IPS DF 4.7 (cell line): ENCODE measurements around the gene RIPOR1.

Experiments
- DNase-seq: peaks from one replicate; pipeline ENCODE4 v3.0.0-alpha.2; 2013; ENCODE audit warnings: low spot score; ENCODE audit errors: extremely low read depth

RIPOR1 gene

DNA sequence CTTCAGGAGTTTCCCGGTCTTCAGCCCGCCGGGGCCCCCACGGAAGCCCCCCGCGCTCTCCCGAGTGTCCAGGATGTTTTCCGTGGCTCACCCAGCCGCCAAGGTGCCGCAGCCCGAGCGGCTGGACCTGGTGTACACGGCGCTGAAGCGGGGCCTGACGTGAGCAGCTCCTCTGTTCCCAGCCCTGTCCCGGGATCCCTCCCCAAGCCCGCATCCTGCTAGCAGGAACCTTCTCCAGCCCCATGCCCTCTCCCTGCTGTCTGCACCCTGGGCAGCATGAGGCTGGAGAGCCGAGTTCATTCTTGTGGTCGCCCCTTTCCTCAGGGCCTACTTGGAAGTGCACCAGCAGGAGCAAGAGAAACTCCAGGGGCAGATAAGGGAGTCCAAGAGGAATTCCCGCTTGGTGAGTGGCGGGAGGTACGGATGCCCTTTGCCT, 10.1 kb downstream of the RIPOR1 start:
- DNase-seq, result no peak

DNA sequence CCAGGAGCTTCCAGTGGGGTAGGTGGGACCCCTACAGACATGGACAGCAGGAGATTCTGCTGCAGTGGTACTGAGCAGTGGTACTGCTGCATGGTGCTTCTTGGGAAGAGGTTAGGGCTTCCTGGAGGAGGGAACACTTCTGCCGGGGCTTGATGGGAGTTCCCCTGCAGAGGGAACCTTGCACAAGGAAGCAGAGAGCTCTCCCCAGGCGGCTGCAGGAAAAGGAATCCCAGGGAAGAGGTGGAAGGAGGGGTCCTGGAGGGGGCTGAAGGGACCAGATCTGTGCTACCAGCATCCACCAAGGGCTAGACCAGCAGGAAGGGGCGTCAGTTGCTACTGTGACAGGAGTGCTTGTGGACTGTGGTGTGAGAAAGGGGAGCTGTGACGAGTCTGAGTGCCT, 10.6 kb downstream of the RIPOR1 start:
- no peak for DNase-seq

DNA sequence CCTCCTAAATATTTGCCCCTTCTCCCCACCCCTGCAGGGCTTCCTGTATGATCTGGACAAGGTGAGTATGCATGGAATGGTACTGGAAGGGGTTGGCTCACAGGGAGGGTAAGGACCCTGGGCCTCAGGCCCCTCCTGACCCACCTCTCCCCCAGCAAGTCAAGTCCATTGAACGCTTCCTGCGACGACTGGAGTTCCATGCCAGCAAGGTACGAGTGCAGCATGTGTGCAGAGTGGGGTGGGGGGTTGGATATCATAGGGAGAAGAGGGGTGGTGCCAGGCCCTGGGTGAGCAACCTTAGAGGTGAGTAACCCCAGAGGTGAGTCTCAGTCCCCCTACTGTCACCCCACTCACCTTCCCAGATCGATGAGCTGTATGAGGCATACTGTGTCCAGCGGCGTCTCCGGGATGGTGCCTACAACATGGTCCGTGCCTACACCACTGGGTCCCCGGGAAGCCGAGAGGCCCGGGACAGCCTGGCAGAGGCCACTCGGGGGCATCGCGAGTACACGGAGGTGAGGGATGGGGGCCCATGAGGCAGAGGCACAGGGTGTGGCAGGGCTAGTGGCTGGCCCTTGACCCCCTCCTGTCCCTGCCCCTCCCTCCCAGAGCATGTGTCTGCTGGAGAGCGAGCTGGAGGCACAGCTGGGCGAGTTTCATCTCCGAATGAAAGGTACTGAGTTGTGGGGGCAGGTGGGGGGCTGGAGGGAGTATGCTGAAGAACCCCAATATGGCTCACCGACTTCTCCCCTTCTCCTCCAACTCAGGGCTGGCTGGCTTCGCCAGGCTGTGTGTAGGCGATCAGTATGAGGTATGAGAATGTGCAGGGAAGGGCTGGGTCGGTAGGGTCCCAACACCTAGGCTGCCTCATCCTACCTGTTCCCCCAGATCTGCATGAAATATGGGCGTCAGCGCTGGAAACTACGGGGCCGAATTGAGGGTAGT, 11.3 kb downstream of the RIPOR1 start:
- no peak for DNase-seq

DNA sequence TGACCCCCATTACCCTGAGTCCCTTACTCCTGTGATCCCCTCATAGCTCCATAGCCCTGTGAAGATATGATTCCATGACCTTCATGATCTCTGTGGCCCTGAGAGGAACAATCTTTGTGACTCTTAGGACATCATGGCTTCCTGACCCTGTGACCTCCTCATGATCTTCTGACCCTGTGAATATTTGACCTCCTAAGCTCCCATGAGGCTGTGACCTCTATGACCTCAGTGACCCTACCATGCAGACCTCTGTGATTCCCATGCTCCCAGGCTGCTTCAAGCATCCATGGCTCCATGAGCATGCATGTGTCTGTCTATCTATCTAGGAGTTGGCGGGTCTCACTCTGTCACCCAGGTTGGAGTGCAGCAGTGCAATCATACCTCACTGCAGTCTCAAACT, 12.1 kb downstream of the RIPOR1 start:
- DNase-seq, result no peak

DNA sequence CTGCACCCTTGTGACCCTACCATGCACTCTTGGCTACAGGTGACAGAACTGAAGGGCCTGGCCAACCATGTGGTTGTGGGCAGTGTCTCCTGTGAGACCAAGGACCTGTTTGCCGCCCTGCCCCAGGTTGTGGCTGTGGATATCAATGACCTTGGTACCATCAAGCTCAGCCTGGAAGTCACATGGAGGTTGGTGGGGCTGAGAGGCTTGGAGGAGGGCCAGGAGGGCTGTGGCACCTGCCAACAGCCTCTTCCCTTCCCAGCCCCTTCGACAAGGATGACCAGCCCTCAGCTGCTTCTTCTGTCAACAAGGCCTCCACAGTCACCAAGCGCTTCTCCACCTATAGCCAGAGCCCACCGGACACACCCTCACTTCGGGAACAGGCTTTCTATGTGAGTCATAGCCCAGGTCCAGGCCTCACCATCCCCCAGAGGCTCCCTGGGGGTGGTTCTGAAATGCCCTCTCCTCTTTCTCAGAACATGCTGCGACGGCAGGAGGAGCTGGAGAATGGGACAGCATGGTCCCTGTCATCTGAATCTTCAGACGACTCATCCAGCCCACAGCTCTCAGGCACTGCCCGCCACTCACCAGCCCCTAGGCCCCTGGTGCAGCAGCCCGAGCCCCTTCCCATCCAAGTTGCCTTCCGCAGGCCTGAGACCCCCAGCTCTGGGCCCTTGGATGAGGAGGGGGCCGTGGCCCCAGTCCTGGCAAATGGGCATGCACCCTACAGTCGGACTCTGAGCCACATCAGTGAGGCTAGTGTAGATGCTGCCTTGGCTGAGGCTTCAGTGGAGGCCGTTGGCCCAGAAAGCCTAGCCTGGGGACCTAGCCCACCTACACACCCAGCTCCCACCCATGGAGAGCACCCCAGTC, 13.0 kb downstream of the RIPOR1 start:
- no peak for DNase-seq

DNA sequence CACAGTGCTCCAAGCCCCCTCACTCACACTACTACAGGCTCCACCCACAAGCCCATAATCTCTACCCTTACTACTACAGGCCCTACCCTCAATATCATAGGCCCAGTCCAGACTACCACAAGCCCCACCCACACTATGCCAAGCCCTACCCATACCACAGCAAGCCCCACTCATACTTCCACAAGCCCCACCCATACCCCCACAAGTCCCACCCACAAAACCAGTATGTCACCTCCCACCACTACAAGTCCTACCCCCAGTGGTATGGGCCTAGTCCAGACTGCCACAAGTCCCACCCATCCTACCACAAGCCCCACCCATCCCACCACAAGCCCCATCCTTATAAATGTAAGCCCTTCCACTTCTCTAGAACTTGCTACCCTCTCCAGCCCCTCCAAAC, 13.8 kb downstream of the RIPOR1 start:
- no peak for DNase-seq

DNA sequence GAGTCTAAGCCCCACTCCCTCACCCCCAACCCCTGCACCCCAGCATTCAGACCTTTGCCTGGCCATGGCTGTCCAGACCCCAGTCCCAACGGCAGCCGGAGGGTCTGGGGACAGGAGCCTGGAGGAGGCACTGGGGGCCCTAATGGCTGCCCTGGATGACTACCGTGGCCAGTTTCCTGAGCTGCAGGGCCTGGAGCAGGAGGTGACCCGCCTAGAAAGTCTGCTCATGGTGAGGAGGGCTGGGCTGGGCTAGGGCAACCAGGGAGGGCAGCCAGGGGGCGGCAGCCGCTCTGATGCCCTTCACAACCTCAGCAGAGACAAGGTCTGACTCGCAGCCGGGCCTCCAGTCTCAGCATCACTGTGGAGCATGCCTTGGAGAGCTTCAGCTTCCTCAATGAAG, 14.4 kb downstream of the RIPOR1 start:
- no peak for DNase-seq

DNA sequence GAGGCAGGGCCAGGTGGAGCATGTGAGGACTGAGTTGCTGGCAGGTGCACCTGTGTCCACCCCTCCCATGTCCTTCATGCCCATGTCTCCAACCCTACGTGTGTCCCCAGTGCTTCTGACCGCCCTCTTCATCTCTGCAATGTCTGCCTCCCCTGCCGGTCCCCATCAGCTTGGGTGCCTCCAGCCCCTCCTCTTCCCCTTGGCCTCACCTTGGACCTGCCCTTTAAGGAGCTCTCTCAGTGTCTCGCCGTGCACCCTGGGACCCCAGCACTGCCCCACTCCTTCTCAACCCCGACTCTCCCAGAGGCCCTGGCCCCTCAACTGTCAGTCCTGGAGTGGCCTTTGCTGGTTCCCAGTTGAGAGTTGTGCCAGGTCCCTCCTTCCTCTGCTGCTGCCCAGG, 15.0 kb downstream of the RIPOR1 start:
- no peak for DNase-seq

DNA sequence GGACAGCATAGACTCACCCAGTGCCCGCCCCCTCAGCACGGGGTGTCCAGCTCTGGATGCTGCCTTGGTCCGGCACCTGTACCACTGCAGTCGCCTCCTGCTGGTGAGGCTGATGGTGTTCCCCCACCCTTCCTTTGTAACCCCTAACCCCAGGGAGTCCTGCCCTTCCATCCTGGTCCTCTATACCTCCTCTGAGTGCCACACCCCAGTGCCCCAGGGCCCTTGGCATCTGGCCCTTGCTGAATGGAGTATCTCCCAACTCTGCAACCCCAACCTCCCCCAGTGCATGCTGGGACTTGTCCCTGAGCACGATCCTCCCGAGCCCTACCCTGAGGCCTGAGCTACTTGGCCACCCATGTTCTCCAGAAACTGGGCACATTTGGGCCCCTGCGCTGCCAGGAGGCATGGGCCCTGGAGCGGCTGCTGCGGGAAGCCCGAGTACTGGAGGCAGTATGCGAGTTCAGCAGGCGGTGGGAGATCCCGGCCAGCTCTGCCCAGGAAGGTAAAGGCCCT, 15.8 kb downstream of the RIPOR1 start:
- no peak for DNase-seq

DNA sequence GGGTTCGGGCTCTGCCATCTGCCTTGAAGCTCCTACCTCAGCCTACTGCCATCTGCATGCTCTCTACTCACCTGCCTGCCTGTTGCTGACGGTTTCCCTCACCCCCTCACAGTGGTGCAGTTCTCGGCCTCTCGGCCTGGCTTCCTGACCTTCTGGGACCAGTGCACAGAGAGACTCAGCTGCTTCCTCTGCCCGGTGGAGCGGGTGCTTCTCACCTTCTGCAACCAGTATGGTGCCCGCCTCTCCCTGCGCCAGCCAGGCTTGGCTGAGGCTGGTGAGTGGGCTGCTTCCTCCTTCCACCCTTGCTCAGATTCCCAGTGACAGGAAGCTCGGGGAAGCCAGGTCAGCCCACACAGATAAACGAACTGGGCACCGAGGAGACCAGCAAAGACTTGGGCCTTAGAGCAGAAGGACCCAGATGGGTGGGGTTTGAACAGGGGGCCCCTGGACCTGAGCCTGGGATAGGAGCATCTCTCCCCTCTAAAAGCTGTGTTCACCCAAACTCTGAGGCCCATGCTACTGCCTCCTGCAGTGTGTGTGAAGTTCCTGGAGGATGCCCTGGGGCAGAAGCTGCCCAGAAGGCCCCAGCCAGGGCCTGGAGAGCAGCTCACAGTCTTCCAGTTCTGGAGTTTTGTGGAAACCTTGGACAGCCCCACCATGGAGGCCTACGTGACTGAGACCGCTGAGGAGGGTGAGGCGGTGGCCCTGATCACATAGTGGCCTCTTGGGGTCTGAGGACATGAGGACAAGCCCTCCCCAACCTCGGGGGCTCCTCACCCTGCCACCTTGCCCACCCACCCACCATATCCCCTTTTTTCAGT, 16.4 kb downstream of the RIPOR1 start:
- DNase-seq, result no peak

DNA sequence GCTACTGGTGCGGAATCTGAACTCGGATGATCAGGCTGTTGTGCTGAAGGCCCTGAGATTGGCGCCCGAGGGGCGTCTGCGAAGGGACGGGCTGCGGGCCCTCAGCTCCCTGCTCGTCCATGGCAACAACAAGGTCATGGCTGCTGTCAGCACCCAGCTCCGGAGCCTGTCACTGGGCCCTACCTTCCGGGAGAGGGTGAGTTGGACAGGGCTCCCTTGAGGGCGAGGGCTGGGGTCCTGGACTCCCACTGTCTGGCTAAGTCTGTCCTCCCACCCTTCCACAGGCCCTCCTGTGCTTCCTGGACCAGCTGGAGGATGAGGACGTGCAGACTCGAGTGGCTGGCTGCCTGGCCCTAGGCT, 17.0 kb downstream of the RIPOR1 start:
- DNase-seq, result no peak

DNA sequence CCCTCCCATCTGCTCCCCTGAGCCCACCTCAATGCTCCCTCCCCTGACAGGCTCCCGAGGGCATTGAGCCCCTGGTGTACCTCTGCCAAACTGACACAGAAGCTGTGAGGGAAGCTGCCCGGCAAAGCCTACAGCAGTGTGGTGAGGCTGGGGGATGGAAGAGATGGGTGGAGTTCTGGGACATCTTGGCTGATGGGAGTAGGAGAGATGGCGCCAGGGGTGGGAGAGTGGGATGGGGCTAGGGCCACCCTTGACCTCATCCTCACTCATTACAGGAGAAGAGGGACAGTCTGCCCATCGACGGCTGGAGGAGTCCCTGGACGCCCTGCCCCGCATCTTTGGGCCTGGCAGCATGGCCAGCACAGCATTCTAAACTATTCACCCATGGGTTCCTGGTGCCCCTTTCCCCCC, 17.5 kb downstream of the RIPOR1 start:
- no peak for DNase-seq

DNA sequence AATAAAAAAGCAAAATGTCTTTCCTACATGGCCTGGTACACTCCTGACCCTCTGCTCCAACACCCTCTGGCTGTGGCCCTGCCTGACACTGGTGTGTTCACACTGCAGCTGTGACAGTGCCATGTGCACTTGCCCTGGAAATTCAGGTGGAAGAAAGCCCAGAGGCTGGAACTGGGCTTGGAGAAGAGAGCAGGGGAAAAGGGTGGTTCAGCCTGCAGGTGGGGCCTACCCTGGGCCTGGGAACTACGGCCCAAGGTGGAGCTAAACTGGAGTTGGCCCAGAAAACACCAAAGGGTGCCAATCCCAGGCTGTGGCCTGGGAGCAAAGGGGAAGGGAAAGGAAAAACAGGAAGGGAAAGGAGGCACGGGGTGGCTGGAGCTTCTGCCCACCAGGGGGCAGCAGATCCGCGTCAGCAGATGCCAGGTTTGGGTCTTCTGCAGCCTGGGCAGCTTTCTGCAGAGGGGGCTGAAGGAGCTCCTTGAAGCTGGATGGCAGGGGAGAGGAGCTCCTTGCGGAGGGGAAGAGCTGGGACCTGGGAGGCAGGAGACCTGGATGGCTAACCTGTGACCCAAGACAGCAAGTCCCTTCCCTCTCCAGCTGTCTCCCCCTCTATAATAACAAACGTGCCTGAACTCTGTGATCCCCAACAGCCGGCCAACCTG, 18.3 kb downstream of the RIPOR1 start:
- no peak for DNase-seq

DNA sequence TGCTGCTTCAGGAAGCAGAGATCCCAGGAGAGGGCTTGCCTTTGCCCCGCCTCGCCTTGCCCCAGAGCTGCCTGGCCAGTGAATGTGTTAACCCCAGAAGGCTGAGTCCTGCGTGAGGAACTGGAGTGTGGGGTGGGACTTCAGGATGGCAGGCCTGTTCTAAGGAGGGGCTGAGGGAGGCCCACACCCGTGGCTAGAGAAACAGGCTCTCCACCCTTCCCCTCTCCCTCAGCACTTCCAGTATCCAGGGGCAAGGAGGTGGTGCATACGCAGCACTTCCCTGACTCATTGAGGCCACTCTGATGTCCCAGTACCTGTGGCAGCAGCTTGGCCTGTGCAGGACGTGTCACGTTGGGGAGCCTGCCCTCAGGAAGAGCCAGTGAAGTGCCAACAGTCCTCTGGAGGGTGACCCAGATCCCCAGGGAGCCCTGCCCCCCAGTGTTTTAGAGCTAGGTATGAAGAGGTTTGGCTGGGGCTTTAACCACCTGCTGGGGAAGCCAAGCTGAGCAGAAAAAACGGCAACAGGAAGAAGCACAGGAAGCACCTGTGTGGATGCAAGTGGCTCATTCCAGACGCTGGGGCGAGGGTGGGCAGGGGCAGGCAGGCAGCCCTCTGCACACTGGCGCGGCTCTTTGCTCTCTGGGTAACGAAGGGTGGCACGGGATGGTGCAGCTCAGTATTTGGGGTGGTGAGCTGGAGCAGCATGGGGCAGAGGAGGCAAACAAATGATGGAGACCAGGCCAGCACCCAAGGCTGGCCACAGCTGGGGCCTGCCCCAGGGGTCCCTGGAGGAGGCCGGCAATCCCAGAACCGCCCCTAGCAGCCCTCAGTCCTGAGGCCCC, 19.0 kb downstream of the RIPOR1 start:
- DNase-seq, result no peak

DNA sequence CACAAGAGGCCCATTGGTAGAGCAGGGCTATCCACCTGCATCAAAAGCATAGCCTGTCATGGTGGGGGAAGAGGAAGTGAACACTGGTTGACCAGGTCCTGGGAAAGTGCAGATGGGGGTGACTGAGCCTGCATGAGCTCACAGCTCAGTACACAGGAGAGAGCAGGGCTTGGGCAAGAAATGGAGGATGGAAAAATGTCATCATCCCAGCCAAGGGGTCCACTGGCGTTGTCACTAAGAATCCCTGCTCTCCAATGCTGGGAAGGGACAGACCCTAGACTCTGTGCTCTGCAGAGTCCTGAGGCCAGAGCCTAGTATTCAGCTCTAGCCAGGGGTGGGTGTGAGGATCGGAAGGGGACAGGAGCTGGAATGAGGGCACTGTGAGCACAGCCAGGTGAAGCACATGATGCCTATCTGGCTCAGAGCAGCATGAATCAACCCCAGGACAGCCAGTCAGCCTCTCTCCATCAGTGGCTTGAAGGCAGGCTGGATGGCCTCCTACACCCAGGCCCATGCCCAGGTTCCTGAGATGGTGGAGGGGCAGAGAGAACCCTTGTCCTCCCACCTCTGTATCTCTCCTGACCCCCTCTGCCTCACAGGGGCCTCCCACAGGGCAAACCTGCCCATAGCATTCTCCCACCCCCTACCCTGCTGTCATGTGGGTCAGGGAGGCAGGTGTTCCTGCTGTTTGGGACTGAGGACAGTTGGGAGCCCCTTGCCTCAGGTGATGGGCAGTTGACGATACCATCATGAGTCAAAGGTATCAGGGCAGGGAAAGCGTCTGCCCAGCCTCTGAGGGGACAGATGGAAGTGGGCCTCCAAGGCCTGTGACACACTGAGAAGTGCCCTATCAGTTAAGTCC, 19.9 kb downstream of the RIPOR1 start:
- DNase-seq, result no peak

DNA sequence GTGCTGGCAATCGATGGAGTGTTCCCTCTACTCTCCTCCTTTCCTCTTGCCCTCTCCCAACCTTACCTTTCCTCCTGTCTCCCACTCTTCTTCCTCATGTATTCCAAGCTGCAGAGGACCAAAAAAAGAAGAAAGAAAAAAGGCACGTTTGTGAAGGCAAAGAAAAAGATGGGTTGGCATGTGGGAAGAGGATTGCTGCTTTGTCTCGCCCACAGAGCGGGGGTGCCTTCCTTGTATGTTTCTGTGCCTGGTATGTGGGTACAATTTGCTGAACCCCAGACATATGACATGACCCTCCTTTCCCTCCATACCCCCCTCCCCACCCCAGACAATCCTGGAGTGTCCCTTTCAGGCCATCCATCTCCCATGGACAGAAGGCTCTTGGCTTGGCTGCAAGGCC, 20.6 kb downstream of the RIPOR1 start:
- DNase-seq, result no peak

DNA sequence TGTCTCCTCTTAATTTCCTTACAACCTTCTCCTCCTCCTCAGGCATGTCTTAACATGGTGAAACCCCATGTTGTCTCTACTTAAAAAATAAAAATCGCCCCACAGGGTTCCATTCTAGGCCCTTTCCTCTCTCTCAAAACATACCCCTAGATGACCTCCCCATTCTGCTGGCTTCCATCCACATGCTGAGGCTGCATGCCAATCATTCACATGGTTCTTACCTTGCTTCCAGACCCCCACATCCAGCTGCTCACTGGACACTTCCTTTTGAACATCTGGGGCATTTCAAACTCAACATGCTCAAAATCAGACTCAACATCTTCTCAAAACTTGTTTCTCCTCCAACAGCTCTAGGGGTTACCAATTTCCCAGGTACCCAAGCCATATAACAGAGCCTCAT, 21.3 kb downstream of the RIPOR1 start:
- DNase-seq, result no peak

DNA sequence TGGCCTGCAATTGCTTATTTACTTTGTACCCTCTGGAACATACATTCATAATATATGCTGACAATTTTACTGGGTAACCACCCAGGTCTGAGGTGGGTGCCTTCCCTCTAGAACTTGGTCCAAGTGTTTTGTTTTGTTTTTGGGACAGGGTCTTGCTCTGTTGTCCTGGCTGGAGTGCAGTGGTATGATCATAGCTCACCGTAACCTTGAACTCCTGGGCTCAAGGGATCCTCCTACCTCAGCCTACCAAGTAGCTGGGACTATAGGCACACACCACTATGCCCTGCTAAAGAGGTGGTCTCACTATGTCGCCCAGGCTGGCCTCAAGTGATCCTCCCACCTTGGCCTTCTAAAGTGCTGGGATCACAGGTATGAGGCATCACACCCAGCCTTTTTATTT, 22.5 kb downstream of the RIPOR1 start:
- DNase-seq, result no peak

DNA sequence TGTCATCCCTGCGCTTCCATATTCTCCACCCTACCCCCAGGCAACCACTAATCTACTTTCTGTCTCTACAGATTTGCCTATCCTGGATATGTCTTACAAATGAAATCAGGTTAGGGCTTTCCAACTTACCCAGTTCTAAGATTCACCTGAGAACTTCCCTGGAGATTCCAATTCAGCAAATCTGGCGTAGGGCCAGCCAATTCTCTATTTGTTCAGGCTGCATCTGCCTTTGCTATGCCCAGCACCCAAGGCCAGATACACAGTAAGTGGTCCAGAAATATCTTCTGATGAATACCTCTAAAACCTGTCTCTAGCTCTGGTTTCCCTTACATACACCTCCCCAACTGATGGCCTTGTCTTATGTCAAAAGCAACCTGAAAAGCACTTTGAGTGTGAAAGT, 23.3 kb downstream of the RIPOR1 start:
- DNase-seq, result no peak
